ENCODE data around the gene RAD51B. TPM values are rescaled to one million over a fixed set of nuclear protein-coding genes. Genes with fewer than 3 reads are reported as not detected.
A peak's percentile ranks its signal among the peaks of the same experiment; 100 is the strongest.

Gene RAD51B
- total RNA-seq, 3 donors from 2014 or later: 10.6 to 77.6 (median 33.8) TPM

DNA sequence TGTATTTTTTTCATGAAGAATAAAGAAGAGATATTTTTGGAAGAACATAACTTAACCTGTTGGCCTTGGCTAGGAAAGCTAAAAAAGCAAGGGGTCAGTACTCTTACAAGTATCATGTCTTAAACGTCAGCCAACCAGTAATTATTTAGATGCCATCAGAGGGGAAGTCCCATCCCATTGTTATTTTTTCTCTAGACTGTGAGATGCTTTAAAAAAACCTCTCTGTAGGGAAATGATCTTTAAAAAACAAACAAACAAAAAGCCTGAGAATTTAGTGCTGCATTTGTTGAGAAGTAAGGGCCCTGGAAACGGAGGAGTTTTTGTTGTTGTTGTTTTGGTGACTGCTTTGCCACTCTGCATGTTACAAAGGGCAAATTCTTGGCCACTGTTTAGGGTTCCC is 499.2 kb downstream of the RAD51B start:
- H3K27me3 ChIP-seq: no peaks in the 10 kb centered on the region
- TF ChIP-seq POLR2A (IDR thresholded peaks at IDR 0.05): no peak
- TF ChIP-seq, protein P1, sequence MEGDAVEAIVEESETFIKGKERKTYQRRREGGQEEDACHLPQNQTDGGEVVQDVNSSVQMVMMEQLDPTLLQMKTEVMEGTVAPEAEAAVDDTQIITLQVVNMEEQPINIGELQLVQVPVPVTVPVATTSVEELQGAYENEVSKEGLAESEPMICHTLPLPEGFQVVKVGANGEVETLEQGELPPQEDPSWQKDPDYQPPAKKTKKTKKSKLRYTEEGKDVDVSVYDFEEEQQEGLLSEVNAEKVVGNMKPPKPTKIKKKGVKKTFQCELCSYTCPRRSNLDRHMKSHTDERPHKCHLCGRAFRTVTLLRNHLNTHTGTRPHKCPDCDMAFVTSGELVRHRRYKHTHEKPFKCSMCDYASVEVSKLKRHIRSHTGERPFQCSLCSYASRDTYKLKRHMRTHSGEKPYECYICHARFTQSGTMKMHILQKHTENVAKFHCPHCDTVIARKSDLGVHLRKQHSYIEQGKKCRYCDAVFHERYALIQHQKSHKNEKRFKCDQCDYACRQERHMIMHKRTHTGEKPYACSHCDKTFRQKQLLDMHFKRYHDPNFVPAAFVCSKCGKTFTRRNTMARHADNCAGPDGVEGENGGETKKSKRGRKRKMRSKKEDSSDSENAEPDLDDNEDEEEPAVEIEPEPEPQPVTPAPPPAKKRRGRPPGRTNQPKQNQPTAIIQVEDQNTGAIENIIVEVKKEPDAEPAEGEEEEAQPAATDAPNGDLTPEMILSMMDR (IDR thresholded peaks at IDR 0.05): no peak
- no peak for TF ChIP-seq POLR2AphosphoS5 (IDR thresholded peaks at IDR 0.05)
- H3K36me3 ChIP-seq: no peaks in the 10 kb centered on the region
- no peak overlapping the region for H3K27ac ChIP-seq
- H3K4me3 ChIP-seq: no peak overlapping the region
- intact Hi-C loops (cut with DNase I; ENCODE audit: low total_unique reads): no loop called here
- H3K9me3 ChIP-seq: no peaks in the 10 kb centered on the region
- no peaks in the 10 kb centered on the region for H3K4me1 ChIP-seq
- no peak for DNase-seq (ENCODE audit: low spot score in 2 of 2)

DNA sequence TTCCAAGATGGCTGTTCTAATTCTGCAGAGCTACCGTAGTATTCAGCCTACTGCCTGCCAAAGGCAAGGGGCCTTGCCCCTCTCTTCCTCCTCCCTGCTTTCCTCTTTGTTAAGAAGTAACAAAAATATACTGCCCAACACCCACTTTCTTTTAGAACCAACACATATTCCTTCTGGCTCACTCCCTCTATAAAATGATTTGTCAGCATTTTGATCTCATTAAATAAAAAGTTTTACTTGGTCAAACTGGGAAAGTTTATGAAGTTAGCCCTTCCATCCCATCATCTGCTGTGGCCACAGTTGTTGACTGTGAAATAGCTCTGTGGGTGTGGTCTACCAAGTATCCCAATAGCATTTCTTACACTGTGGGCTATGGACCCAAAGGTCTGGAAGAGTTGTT is 500.9 kb downstream of the RAD51B start:
- Histone ChIP-seq H3K27me3 (no peaks in the 10 kb centered on the region), H3K36me3 (no peaks in the 10 kb centered on the region), H3K4me1 (no peaks in the 10 kb centered on the region), H3K9me3 (no peaks in the 10 kb centered on the region), H3K27ac (no peak overlapping the region), H3K4me3 (no peak overlapping the region)
- intact Hi-C loops (cut with DNase I; ENCODE audit: low total_unique reads): no loop called here
- no peak for DNase-seq (ENCODE audit: low spot score in 2 of 2)
- TF ChIP-seq POLR2AphosphoS5 (IDR thresholded peaks at IDR 0.05) (no peak), POLR2A (IDR thresholded peaks at IDR 0.05) (no peak)
- TF ChIP-seq, protein P1 (IDR thresholded peaks at IDR 0.05): no peak

- TF ChIP-seq, protein P1 (IDR thresholded peaks at IDR 0.05): no peak
- TF ChIP-seq POLR2A (IDR thresholded peaks at IDR 0.05) (no peak), POLR2AphosphoS5 (IDR thresholded peaks at IDR 0.05) (no peak)
- Histone ChIP-seq H3K27ac (no peak overlapping the region), H3K36me3 (no peaks in the 10 kb centered on the region), H3K9me3 (no peaks in the 10 kb centered on the region), H3K27me3 (no peaks in the 10 kb centered on the region), H3K4me1 (no peaks in the 10 kb centered on the region), H3K4me3 (no peak overlapping the region)
- intact Hi-C loops (cut with DNase I; ENCODE audit: low total_unique reads): no loop called here
- DNase-seq (ENCODE audit: low spot score in 2 of 2): no peak
Observed at GRCh38 chr14:68322940-68323620, 503.5 kb downstream of the RAD51B start.

DNA sequence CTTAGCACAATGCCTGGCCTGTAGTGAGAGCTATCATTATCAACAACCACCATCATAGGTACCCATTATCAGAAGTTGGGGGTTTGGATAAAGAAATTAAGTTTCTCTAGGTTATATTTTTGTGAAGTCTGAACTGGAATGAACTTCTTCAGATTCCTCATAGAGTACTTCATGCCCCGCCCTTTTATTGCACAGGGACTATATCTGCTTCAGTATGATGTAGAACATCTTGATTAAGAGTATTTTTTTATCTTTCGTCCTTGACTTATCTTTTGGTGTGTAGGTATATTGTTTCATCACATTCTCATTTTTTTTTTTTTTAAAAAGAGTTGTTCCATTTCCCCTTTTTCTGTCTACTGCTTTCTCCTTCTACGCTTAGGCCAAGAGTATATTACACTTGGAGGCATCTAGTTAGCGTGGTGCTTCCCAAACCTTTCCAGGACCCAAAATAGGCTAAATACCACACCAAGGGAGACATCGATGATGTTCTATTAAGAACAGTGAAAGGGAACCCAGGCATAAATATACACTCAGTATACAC is 505.8 kb downstream of the RAD51B start:
- H3K27me3 ChIP-seq: no peaks in the 10 kb centered on the region
- no peak overlapping the region for H3K27ac ChIP-seq
- H3K36me3 ChIP-seq: no peaks in the 10 kb centered on the region
- H3K4me1 ChIP-seq: no peaks in the 10 kb centered on the region
- no peak for TF ChIP-seq POLR2AphosphoS5 (IDR thresholded peaks at IDR 0.05)
- TF ChIP-seq, protein P1 (IDR thresholded peaks at IDR 0.05): no peak
- TF ChIP-seq POLR2A (IDR thresholded peaks at IDR 0.05): no peak
- H3K4me3 ChIP-seq: no peak overlapping the region
- intact Hi-C loops (cut with DNase I; ENCODE audit: low total_unique reads): no loop called here
- H3K9me3 ChIP-seq: no peaks in the 10 kb centered on the region
- no peak for DNase-seq (ENCODE audit: low spot score in 2 of 2)

- Histone ChIP-seq H3K27me3 (no peaks in the 10 kb centered on the region), H3K4me1 (no peaks in the 10 kb centered on the region), H3K4me3 (no peak overlapping the region), H3K36me3 (no peaks in the 10 kb centered on the region), H3K9me3 (no peaks in the 10 kb centered on the region), H3K27ac (peak overlapping the region; percentile 10 to 43)
- intact Hi-C loops (cut with DNase I; ENCODE audit: low total_unique reads): no loop called here
- TF ChIP-seq, protein P1 (IDR thresholded peaks at IDR 0.05): no peak
- no peak for TF ChIP-seq POLR2A (IDR thresholded peaks at IDR 0.05)
- no peak for DNase-seq (ENCODE audit: low spot score in 2 of 2)
Observed at GRCh38 chr14:68327231-68327630, 507.7 kb downstream of the RAD51B start.
